ENCODE results near the gene IFT88. TPM values are rescaled to one million over a fixed set of nuclear protein-coding genes. Genes with fewer than 3 reads are reported as not detected.

Gene IFT88
- total RNA-seq, 1 donor from 2014 or later: 8.7 TPM

DNA sequence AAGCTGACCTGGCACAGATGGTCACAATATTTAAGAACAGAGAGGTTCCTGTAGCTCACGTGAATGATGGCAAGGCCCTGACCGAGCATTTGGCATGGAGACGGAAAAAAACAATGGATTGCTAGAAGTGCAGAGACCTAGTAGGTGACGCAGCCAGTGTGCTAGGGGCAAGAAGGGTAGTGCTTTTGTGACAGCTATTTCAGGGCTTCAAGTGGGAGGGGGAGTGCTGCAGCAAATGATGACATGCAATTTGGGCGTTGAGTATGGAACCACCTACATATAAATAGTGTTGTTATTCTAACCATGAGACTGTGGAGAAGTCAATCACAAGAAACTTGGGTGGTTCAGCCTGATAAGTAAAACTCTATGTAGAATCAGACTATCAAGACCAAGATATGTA, 70.9 kb downstream of the IFT88 start:
- Mint-ChIP-seq H3K4me1 (ENCODE audit: low read depth, unreplicated experiment) (no peaks in the 10 kb centered on the region), H3K36me3 (ENCODE audit: unreplicated experiment) (no peaks in the 10 kb centered on the region), H3K27me3 (ENCODE audit: unreplicated experiment) (no peaks in the 10 kb centered on the region), H3K9me3 (ENCODE audit: unreplicated experiment) (no peaks in the 10 kb centered on the region), H3K27ac (ENCODE audit: unreplicated experiment) (no peak overlapping the region), H3K4me3 (ENCODE audit: unreplicated experiment) (no peak overlapping the region)
- DNase-seq: no peak
- TF ChIP-seq, protein P1, sequence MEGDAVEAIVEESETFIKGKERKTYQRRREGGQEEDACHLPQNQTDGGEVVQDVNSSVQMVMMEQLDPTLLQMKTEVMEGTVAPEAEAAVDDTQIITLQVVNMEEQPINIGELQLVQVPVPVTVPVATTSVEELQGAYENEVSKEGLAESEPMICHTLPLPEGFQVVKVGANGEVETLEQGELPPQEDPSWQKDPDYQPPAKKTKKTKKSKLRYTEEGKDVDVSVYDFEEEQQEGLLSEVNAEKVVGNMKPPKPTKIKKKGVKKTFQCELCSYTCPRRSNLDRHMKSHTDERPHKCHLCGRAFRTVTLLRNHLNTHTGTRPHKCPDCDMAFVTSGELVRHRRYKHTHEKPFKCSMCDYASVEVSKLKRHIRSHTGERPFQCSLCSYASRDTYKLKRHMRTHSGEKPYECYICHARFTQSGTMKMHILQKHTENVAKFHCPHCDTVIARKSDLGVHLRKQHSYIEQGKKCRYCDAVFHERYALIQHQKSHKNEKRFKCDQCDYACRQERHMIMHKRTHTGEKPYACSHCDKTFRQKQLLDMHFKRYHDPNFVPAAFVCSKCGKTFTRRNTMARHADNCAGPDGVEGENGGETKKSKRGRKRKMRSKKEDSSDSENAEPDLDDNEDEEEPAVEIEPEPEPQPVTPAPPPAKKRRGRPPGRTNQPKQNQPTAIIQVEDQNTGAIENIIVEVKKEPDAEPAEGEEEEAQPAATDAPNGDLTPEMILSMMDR (IDR thresholded peaks at IDR 0.05; ENCODE audit: partially characterized antibody, unreplicated experiment): no peak

GRCh38 chr13:20647758-20648157, 80.8 kb downstream of the IFT88 start:
- H3K27me3 Mint-ChIP-seq (ENCODE audit: unreplicated experiment): no peaks in the 10 kb centered on the region
- no peak overlapping the region for H3K4me3 Mint-ChIP-seq (ENCODE audit: unreplicated experiment)
- H3K27ac Mint-ChIP-seq (ENCODE audit: unreplicated experiment): no peak overlapping the region
- H3K9me3 Mint-ChIP-seq (ENCODE audit: unreplicated experiment): no peaks in the 10 kb centered on the region
- TF ChIP-seq, protein P1 (IDR thresholded peaks at IDR 0.05; ENCODE audit: partially characterized antibody, unreplicated experiment): no peak
- H3K36me3 Mint-ChIP-seq (ENCODE audit: unreplicated experiment): peaks cover 6% of the 10 kb centered on the region
- H3K4me1 Mint-ChIP-seq (ENCODE audit: low read depth, unreplicated experiment): peaks cover 3% of the 10 kb centered on the region
- DNase-seq: no peak

DNA sequence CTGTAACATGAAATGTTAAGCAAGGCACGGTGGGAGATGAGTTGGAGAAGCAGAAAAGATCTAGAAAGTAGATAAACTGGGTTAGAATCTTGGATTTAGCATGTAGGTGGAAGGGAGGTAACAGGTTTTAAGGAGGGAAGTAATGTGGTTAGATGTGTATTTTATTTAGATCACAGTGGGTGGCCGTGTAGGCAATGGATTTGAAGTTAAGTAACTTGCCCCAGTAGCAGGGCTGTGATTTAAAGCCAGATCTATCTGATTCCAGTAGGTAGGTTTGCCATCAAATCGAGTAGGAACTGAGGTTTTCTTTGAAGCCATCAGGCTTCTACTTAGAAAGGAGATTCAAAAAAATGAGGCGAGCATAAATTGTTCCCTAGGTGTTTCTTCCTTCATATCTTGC, 86.0 kb downstream of the IFT88 start:
- TF ChIP-seq, protein P1 (IDR thresholded peaks at IDR 0.05; ENCODE audit: partially characterized antibody, unreplicated experiment): no peak
- no peaks in the 10 kb centered on the region for H3K27me3 Mint-ChIP-seq (ENCODE audit: unreplicated experiment)
- no peak for DNase-seq
- H3K4me3 Mint-ChIP-seq (ENCODE audit: unreplicated experiment): no peak overlapping the region
- no peak overlapping the region for H3K27ac Mint-ChIP-seq (ENCODE audit: unreplicated experiment)
- no peaks in the 10 kb centered on the region for H3K9me3 Mint-ChIP-seq (ENCODE audit: unreplicated experiment)
- peaks cover 6% of the 10 kb centered on the region for H3K4me1 Mint-ChIP-seq (ENCODE audit: low read depth, unreplicated experiment)
- H3K36me3 Mint-ChIP-seq (ENCODE audit: unreplicated experiment): no peaks in the 10 kb centered on the region

- DNase-seq: no peak
- no peak overlapping the region for H3K4me3 Mint-ChIP-seq (ENCODE audit: unreplicated experiment)
- H3K36me3 Mint-ChIP-seq (ENCODE audit: unreplicated experiment): no peaks in the 10 kb centered on the region
- TF ChIP-seq, protein P1 (IDR thresholded peaks at IDR 0.05; ENCODE audit: partially characterized antibody, unreplicated experiment): no peak
- no peak overlapping the region for H3K27ac Mint-ChIP-seq (ENCODE audit: unreplicated experiment)
- no peaks in the 10 kb centered on the region for H3K27me3 Mint-ChIP-seq (ENCODE audit: unreplicated experiment)
- no peaks in the 10 kb centered on the region for H3K9me3 Mint-ChIP-seq (ENCODE audit: unreplicated experiment)
- peaks cover 6% of the 10 kb centered on the region for H3K4me1 Mint-ChIP-seq (ENCODE audit: low read depth, unreplicated experiment)
These were observed 87.2 kb downstream of the IFT88 start for GRCh38 chr13:20654156-20654555.

DNA sequence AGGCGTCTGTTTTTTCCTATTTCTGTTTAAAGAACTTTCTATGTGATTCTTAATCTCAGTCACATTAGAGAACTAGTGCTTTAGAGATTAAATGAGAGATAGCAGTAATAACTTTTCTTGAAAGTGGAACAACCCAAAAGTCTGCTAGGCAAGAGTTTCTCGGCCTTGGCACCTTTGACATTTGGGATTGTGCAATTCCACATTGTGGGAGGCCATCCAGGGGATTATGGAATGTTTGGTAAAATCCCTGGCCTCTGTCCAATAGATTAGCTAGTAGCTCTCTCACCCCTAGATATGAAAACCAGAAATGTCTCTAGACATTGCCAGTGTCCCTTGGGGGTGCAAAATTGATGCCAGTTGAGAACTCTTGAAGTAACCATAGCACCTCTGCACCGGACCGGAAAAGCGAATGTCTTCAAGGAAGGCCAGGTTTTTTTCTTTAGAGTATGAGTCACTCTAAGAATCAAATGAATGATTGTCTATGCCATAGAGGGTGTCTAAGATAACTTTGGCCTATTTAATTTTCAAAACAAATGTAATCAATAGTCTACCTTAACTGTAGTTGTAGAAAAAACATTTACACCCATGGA, 91.6 kb downstream of the IFT88 start:
- H3K9me3 Mint-ChIP-seq (ENCODE audit: unreplicated experiment): no peaks in the 10 kb centered on the region
- DNase-seq: no peak
- H3K36me3 Mint-ChIP-seq (ENCODE audit: unreplicated experiment): no peaks in the 10 kb centered on the region
- H3K4me1 Mint-ChIP-seq (ENCODE audit: low read depth, unreplicated experiment): no peaks in the 10 kb centered on the region
- H3K4me3 Mint-ChIP-seq (ENCODE audit: unreplicated experiment): no peak overlapping the region
- H3K27ac Mint-ChIP-seq (ENCODE audit: unreplicated experiment): no peak overlapping the region
- TF ChIP-seq, protein P1 (IDR thresholded peaks at IDR 0.05; ENCODE audit: partially characterized antibody, unreplicated experiment): no peak
- H3K27me3 Mint-ChIP-seq (ENCODE audit: unreplicated experiment): no peaks in the 10 kb centered on the region

All from glutamatergic neuron (in vitro differentiated cells).